Progenitor cell of endocrine pancreas (in vitro differentiated cells): ENCODE results near the gene KCNH1. TPM values are rescaled to one million over a fixed set of nuclear protein-coding genes. Genes with fewer than 3 reads are reported as not detected.

ENCODE experiments used
- DNase-seq: peaks from one replicate; pipeline ENCODE4 v3.0.0; 2021; ENCODE audit warnings: low spot score; ENCODE audit not compliant: unreplicated experiment
- H3K27ac Mint-ChIP-seq: 2 replicates; pipeline ENCODE4 v1.8.0; 2021; ENCODE audit warnings: mild to moderate bottlenecking, moderate library complexity, mixed read lengths
- H3K27me3 Mint-ChIP-seq: 2 replicates; pipeline ENCODE4 v1.8.0; 2021; ENCODE audit warnings: mixed read lengths
- H3K36me3 Mint-ChIP-seq: 2 replicates; pipeline ENCODE4 v1.8.0; 2022; ENCODE audit warnings: mixed read lengths; ENCODE audit not compliant: insufficient read depth
- H3K4me1 Mint-ChIP-seq: 2 replicates; pipeline ENCODE4 v1.8.0; 2021; ENCODE audit warnings: low read depth, mixed read lengths
- H3K4me3 Mint-ChIP-seq: 2 replicates; pipeline ENCODE4 v1.8.0; 2021; ENCODE audit warnings: low read depth, mild to moderate bottlenecking, moderate library complexity, mixed read lengths
- H3K9me3 Mint-ChIP-seq: 2 replicates; pipeline ENCODE4 v1.8.0; 2021; ENCODE audit warnings: low read depth, mixed read lengths
- CTCF ChIP-seq: fragments of 200-600 bp; sonication (generic); IDR thresholded peaks from one replicate; pipeline ENCODE4 v1.5.0; 2021; ENCODE audit warnings: antibody characterized with exemption, mild to moderate bottlenecking; ENCODE audit not compliant: unreplicated experiment
- total RNA-seq: library from RNA; stranded (reverse); gene quantifications from 2 replicates; pipeline ENCODE4 v1.2.1, GENCODE V29; 2021

Gene KCNH1
- total RNA-seq, 1 donor from 2014 or later = 0.38 TPM

- DNase-seq = peak; percentile 13
- TF ChIP-seq CTCF = no peak
- Mint-ChIP-seq H3K9me3 (no peaks in the 10 kb centered on the region), H3K36me3 (no peaks in the 10 kb centered on the region), H3K27me3 (peaks cover 8% of the 10 kb centered on the region), H3K4me3 (no peak overlapping the region), H3K27ac (no peak overlapping the region), H3K4me1 (peaks cover 1% of the 10 kb centered on the region)
Measured at GRCh38 chr1:210855440-210855839, 278.5 kb downstream of the KCNH1 start.

GRCh38 chr1:210853276-210853675 lies 280.7 kb downstream of the KCNH1 start:
- Mint-ChIP-seq H3K36me3 (no peaks in the 10 kb centered on the region), H3K4me3 (no peak overlapping the region), H3K4me1 (peaks cover 1% of the 10 kb centered on the region), H3K27ac (no peak overlapping the region), H3K9me3 (no peaks in the 10 kb centered on the region), H3K27me3 (no peaks in the 10 kb centered on the region)
- no peak for DNase-seq
- no peak for TF ChIP-seq CTCF

GRCh38 chr1:210850556-210850955 lies 283.4 kb downstream of the KCNH1 start:
- Mint-ChIP-seq H3K36me3 (no peaks in the 10 kb centered on the region), H3K27ac (no peak overlapping the region), H3K27me3 (no peaks in the 10 kb centered on the region), H3K4me1 (no peaks in the 10 kb centered on the region), H3K9me3 (no peaks in the 10 kb centered on the region), H3K4me3 (no peak overlapping the region)
- TF ChIP-seq CTCF = no peak
- DNase-seq = no peak

- H3K9me3 Mint-ChIP-seq = no peaks in the 10 kb centered on the region
- DNase-seq = no peak
- H3K27ac Mint-ChIP-seq = no peak overlapping the region
- no peak for TF ChIP-seq CTCF
- H3K27me3 Mint-ChIP-seq = no peaks in the 10 kb centered on the region
- no peaks in the 10 kb centered on the region for H3K4me1 Mint-ChIP-seq
- no peaks in the 10 kb centered on the region for H3K36me3 Mint-ChIP-seq
- H3K4me3 Mint-ChIP-seq = no peak overlapping the region
Measured at GRCh38 chr1:210848474-210848873, 285.5 kb downstream of the KCNH1 start.

- DNase-seq = no peak
- no peak overlapping the region for H3K27ac Mint-ChIP-seq
- no peak overlapping the region for H3K4me3 Mint-ChIP-seq
- TF ChIP-seq CTCF = no peak
- H3K9me3 Mint-ChIP-seq = peaks cover 15% of the 10 kb centered on the region
- H3K36me3 Mint-ChIP-seq = no peaks in the 10 kb centered on the region
- H3K27me3 Mint-ChIP-seq = no peaks in the 10 kb centered on the region
- H3K4me1 Mint-ChIP-seq = no peaks in the 10 kb centered on the region
Measured at GRCh38 chr1:210841926-210842625, 291.9 kb downstream of the KCNH1 start.
